Measurements from ENCODE around the gene PGAM2.

DNA sequence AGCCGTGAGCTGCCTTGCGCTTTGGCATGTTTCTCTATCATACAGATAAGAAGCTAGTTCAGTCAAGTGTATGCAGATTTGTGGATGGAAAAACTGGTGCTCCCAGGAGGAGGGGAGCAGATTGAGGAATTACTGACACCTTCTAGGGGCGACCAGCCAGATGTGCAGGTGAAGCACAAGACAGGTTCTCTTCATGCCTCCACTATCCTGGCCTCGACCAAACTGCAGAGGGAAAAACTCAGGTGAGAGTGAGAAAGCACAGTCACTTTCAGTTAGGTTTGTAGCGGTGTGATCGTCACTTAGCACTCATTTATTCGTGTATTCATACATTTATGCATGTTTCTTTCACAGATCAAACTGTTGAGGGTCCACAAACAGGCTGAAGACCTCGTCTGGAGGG, 21.5 kb downstream of the PGAM2 start:
- no peak for TF ChIP-seq CTCF (tag by site-specific recombination; IDR thresholded peaks at IDR 0.05)
- TF ChIP-seq ZNF416 (tag by site-specific recombination; IDR thresholded peaks at IDR 0.05) = no peak
- TF ChIP-seq ZNF211 (tag by site-specific recombination; IDR thresholded peaks at IDR 0.05; ENCODE audit: low read depth) = no peak
- TF ChIP-seq ZBTB7A (tag by site-specific recombination; IDR thresholded peaks at IDR 0.05; ENCODE audit: low read depth) = no peak
